GM12865 (cell line): Measurements from ENCODE around the gene STRADA.
"Not testable (repeated sequence)": the region's sequence is repeated elsewhere in the genome, so short reads cannot be mapped to it uniquely, and the experiment has no call there.

Experiments
- DNase-seq: peaks from one replicate; pipeline ENCODE4 v3.0.0; 2010; ENCODE audit warnings: low read depth
- H3K4me3 ChIP-seq: 2 replicates; pipeline ENCODE4 v1.5.1; 2011; ENCODE audit warnings: mild to moderate bottlenecking, low read depth, low read length, control low read depth
- TF ChIP-seq, protein P1 (sequence below): IDR thresholded peaks from 2 replicates; pipeline ENCODE4 v1.5.1; 2011; ENCODE audit warnings: low read length, control low read depth, low read depth, inconsistent platforms; ENCODE audit not compliant: insufficient read depth; ENCODE audit errors: missing control alignments

The STRADA gene

GRCh38 chr17:63735691-63736090 lies 5.9 kb downstream of the STRADA start:
- no peak overlapping the region for H3K4me3 ChIP-seq
- no peak for DNase-seq
- TF ChIP-seq, protein P1, sequence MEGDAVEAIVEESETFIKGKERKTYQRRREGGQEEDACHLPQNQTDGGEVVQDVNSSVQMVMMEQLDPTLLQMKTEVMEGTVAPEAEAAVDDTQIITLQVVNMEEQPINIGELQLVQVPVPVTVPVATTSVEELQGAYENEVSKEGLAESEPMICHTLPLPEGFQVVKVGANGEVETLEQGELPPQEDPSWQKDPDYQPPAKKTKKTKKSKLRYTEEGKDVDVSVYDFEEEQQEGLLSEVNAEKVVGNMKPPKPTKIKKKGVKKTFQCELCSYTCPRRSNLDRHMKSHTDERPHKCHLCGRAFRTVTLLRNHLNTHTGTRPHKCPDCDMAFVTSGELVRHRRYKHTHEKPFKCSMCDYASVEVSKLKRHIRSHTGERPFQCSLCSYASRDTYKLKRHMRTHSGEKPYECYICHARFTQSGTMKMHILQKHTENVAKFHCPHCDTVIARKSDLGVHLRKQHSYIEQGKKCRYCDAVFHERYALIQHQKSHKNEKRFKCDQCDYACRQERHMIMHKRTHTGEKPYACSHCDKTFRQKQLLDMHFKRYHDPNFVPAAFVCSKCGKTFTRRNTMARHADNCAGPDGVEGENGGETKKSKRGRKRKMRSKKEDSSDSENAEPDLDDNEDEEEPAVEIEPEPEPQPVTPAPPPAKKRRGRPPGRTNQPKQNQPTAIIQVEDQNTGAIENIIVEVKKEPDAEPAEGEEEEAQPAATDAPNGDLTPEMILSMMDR, result no peak

- DNase-seq, result no peak
- TF ChIP-seq, protein P1, result no peak
- no peak overlapping the region for H3K4me3 ChIP-seq
Observed at GRCh38 chr17:63722403-63722802, 19.2 kb downstream of the STRADA start.

GRCh38 chr17:63720194-63720593 lies 21.4 kb downstream of the STRADA start:
- not testable (repeated sequence) for H3K4me3 ChIP-seq, DNase-seq

GRCh38 chr17:63718988-63719387 lies 22.6 kb downstream of the STRADA start:
- TF ChIP-seq, protein P1, result no peak
- no peak for DNase-seq
- H3K4me3 ChIP-seq, result no peak overlapping the region

DNA sequence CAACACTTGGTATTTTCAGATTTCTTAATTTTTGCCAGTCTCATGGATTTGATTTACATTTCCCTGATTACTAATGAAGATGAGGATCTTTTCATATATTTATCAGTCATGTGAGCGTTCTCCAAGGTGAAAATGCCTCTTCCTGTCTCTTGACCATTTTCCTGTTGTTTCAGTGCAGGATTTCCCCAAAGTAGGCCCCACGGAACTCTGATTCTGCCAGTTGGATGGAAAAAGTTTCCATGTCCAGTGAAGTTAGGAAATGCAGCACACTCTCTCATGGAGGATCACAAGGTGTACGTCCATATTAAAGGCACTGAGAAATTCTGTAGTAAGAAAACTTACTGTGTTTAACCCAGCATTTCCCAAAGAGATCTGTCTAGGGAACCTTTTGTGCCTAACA lies 25.2 kb downstream of the STRADA start:
- DNase-seq, result no peak
- TF ChIP-seq, protein P1, result no peak
- no peak overlapping the region for H3K4me3 ChIP-seq

DNA sequence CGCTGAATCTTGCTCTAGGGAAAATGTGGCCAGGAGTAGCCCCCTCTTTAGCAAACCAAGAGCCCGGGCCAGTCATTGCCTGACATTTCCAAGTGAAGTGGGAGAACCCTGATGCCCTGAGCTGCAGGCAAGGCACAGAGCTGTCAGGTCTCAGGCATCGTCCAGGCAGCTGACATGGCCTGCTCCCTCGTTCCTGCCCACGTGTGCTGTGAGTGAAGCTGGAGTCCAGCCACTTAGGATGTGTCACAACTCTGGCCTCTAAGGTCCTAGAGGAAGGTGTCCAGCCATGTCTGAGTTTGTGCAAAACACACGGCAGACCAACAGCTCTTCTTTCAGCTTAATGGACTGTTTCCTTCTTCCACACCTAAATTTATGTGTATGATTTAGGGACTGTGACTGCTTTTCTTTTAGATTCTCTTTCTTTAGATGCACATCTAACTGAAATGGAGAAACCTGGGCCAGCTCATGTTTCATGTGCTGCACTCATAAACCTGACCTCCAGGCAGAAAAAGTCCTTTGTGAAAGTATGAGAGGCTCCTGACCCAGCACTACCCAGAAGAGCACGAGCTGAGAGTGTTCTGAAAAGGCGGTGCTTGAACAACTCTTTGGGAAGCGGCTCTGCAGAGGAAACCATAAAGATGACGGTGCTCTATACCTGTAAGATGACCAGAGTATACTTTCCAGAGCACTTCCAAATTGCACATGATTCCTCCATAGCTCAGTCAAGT lies 26.9 kb downstream of the STRADA start:
- no peak overlapping the region for H3K4me3 ChIP-seq
- TF ChIP-seq, protein P1, result no peak
- no peak for DNase-seq

DNA sequence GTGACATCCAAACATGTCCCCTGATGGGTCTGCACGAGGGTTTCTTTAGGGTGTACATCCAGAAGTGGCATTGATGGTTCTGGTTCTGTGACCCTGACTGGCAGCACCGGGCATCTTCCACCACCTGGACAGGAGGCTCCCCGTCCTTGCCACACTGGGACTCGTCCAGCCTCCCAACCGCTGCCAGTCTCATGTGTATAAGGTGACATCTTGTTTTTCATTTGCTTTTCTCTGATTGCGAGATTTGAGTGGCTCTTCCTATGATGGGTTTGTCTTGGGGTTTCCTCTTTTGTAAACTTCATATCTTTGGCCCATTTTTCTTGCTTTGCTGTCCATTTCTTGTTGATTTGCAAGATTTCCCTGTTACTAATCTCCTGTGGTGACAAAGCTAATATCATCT lies 32.5 kb downstream of the STRADA start:
- DNase-seq, result no peak
- H3K4me3 ChIP-seq, result no peak overlapping the region
- TF ChIP-seq, protein P1, result no peak
